Coronary artery (tissue), 2 donors: ENCODE measurements around the gene SYVN1.

Source experiments
- DNase-seq: peaks from one replicate; pipeline ENCODE4 v3.0.0-alpha.2; 2017; ENCODE audit warnings: low spot score
- H3K27ac ChIP-seq, 2 donors: fragments of 200-600 bp; sonication (generic); one replicate each; pipeline ENCODE4 v1.5.1; 2016 to 2019
- H3K4me3 ChIP-seq: fragments of 200-600 bp; sonication (generic); 2 replicates; pipeline ENCODE4 v1.5.1; 2016; ENCODE audit warnings: mild to moderate bottlenecking, moderate library complexity
- TF ChIP-seq, protein P1 (sequence below): fragments of 200-600 bp; sonication (generic); IDR thresholded peaks from one replicate; pipeline ENCODE4 v1.5.1; 2019; ENCODE audit warnings: antibody characterized with exemption

Gene SYVN1

GRCh38 chr11:65131417-65131776 lies 2.9 kb downstream of the SYVN1 start:
- TF ChIP-seq, protein P1, sequence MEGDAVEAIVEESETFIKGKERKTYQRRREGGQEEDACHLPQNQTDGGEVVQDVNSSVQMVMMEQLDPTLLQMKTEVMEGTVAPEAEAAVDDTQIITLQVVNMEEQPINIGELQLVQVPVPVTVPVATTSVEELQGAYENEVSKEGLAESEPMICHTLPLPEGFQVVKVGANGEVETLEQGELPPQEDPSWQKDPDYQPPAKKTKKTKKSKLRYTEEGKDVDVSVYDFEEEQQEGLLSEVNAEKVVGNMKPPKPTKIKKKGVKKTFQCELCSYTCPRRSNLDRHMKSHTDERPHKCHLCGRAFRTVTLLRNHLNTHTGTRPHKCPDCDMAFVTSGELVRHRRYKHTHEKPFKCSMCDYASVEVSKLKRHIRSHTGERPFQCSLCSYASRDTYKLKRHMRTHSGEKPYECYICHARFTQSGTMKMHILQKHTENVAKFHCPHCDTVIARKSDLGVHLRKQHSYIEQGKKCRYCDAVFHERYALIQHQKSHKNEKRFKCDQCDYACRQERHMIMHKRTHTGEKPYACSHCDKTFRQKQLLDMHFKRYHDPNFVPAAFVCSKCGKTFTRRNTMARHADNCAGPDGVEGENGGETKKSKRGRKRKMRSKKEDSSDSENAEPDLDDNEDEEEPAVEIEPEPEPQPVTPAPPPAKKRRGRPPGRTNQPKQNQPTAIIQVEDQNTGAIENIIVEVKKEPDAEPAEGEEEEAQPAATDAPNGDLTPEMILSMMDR, result no peak
- H3K27ac ChIP-seq, result no peak overlapping the region
- H3K4me3 ChIP-seq, result no peak overlapping the region
- DNase-seq, result no peak

- H3K4me3 ChIP-seq, result no peak overlapping the region
- TF ChIP-seq, protein P1, result no peak
- peak; percentile 67 for DNase-seq
- H3K27ac ChIP-seq, result no peak overlapping the region
Observed at GRCh38 chr11:65130631-65131416, 3.5 kb downstream of the SYVN1 start.

GRCh38 chr11:65129649-65130441 lies 4.5 kb downstream of the SYVN1 start:
- H3K4me3 ChIP-seq, result no peak overlapping the region
- no peak overlapping the region for H3K27ac ChIP-seq
- peak; percentile 63 for DNase-seq
- TF ChIP-seq, protein P1, result no peak

DNA sequence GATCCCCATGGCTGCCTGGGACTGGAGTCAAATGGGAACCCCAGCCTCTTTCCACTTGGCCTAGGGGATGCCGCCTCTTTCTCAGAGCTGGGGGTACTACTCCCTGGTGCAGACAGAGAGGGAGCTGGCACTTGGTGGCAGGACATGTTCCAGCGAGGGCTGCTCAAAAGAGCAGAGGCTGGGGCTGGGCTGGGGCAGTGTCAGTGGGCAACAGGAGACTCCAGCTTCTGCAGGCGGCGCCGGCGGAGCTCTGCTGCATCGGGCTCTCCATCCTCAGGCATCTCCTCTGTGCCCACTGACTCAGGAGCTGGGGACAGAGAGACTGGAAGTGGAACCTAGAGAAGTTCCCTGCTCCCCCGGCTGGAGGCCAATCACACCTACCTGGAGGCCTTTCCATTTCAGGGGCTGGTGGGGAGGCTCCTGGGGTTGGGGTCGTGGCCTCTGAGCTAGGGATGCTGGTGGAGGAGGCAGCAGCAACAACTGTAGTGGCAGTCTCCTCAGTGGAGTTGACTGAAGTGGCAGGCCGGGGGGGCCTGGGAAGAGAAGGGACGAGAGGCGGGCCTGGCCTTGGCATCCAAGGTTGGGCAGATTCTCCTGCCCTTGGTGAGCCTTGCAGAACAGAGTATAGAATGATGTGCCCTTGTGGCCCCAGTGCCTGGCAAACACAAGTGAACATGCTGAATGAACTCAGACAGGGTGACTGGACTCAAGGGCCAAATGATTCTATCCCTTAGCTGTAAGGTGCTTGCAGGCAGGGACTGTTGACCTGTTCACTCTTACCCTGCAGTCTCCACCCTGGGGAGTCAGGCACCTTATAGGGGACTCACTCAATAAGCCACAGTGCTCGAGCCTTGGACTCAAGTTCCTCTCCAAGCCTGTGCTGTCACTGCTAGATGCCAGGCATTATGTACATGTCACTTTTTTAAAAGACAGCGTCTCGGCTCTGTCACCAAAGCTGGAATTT lies 5.9 kb downstream of the SYVN1 start:
- TF ChIP-seq, protein P1, result no peak
- no peak overlapping the region for H3K4me3 ChIP-seq
- peak; percentile 60 for DNase-seq
- no peak overlapping the region for H3K27ac ChIP-seq

DNA sequence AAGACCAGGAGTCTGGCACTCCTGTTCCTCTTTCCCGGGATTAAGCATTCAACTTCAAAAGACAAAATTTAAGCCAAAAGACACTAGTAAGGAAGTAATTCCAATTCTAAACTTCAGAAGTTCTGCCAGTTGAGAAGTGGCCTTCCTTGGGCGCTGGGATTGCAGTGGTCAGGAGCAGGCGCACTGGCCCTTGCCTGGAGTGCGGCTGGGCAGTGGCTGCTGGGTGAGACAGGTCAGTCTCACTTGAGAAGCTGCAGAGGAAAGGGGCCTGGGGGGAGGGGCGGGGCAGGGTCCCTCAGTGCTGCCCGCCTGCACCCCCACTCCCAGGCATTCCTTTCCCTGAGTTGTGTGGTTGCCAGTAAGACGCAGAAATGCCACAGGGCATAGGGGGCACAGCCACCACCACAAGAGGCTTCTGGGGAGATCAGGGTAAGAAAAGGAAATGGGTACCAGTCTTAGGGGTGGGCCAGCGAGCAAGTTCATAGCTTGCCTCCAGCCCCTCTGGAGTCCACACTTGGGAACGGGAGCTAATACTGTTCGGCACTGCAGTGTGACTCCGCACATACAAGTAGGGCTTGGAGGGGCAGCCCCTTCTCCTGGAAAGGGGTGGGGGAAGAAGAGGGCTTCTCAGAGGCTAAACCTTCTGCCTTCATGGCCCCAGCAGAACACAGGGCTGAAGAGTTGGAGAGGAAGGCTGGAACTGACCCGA lies 6.7 kb downstream of the SYVN1 start:
- no peak overlapping the region for H3K4me3 ChIP-seq
- TF ChIP-seq, protein P1, result no peak
- no peak overlapping the region for H3K27ac ChIP-seq
- no peak for DNase-seq

GRCh38 chr11:65126624-65127274 lies 7.6 kb downstream of the SYVN1 start:
- no peak for DNase-seq

More at GRCh38 chr11:65126624-65127274, 7.6 kb downstream of the SYVN1 start:
- Histone ChIP-seq H3K27ac (no peak overlapping the region), H3K4me3 (no peak overlapping the region)
- TF ChIP-seq, protein P1, result no peak
